ENCODE results near the gene GTF2F2.
"Not testable (repeated sequence)": the region's sequence is repeated elsewhere in the genome, so short reads cannot be mapped to it uniquely, and the experiment has no call there.

Gene GTF2F2

DNA sequence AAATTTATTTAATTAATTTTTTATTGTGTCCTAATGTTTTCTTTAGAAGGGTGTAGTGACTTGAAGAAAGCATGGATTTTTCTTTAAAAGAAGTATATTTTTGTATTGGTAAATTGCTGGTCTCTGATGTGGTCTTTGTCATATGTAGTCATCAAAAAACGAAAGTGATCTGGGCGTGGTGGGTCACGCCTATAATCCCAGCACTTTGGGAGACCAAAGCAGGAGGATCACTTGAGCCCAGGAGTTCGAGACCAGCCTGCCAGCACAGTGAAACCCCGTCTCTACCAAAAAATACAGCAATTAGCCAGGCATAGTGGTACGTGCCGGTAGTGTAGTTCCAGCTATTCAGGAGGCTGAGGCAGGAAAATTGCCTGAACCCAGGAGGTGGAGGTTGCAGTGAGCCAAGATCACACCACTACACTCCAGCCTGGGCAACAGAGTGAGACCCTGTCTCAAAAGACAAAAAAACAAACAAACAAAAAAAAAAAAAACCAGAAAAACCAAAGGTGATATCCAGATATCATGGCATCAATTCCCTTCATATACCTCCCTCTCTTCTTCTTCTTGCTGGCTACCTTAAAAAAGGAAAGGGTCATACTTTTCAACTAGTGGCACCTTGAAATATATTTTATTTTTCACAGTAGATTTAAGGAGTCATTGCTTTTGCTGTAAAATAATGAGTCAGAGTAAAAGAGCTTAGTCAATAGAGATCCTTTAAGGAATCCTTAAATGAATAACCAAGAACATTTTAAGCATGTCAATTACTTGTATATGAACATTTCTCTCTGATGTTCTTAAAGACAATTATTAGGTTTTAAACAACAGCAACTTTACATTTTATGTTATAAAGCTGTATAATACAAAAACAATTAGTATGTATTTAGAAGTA is 60.6 kb downstream of the GTF2F2 start:
- no peak for DNase-seq

DNA sequence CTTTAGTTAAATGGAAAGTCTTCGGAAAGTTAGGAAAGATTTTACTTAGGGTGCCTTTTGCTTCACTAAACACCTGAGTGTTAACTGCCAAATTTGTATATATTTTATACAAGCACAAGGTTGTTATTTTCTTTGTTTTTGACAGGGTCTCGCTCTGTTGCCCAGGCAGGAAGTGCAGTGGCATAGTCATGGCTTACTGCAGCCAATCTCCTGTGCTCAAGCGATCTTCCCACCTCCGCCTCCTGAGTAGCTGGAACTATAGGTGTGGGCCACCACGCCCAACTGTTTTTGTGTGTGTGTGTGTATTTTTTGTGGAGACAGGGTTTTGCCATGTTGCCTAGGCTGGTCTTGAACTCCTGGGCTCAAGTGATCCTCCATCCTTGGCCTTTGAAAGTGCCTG is 64.4 kb downstream of the GTF2F2 start:
- DNase-seq: no peak

DNA sequence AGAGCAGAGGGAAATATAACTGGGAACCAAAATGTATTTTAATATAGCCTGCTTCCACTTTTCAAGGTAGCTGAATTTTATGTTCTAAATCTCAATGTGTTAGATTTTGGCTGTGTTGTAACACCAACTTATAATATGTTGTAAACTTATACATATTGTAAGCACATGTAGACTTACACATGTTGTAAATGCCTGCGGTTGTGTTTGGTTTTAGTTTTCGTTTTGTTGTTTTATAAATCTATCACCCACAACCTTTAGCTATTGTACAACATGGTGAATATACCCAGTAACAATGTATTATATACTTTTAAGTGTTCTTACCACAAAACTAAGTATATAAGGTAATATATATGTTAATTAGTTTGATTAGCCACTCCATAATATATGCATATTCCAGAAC is 65.0 kb downstream of the GTF2F2 start:
- no peak for DNase-seq

DNA sequence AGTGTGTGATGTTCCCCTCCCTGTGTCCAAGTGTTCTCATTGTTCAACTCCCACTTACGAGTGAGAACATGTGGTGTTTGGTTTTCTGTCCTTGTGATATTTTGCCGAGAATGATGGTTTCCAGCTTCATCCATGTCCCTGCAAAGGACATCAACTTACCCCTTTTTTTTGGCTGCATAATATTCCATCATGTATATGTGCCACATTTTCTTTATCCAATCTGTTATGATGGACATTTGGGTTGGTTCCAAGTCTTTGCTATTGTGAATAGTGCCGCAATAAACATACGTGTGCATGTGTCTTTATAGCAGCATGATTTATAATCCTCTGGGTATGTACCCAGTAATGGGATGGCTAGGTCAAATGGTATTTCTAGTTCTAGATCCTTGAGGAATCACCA is 68.8 kb downstream of the GTF2F2 start:
- not testable (repeated sequence) for DNase-seq

DNA sequence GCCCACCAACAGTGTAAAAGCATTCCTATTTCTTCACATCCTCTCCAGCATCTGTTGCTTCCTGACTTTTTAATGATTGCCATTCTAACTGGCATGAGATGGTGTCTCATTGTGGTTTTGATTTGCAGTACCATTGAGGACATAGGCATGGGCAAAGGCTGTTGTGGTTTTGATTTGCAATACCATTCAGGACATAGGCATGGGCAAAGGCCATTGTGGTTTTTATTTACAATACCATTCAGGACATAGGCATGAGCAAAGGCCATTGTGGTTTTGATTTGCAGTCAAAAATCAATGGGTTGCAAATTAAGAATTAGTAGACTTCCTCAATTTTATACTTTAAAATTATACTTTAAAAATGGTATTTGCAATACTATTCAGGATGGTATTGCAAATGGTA is 69.2 kb downstream of the GTF2F2 start:
- not testable (repeated sequence) for DNase-seq

DNA sequence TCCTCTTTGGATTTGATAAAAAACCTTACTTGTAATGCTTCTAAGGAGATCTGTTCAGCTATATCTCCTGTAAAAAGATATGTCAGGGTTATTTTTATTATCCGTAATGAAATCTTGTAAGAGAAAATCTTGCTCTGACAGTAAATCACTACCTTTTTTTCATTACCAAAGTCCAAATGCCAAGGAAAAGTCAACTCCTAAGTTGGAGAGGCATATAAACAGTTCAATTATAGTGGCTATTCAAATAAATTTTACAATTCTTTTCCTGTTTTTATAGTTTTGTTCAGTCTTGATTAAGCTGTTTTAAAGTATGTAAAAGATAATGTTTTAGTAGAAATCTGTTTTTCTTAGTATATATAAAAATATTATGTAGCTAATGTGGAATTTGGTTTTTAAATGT is 71.6 kb downstream of the GTF2F2 start:
- DNase-seq: no peak

DNA sequence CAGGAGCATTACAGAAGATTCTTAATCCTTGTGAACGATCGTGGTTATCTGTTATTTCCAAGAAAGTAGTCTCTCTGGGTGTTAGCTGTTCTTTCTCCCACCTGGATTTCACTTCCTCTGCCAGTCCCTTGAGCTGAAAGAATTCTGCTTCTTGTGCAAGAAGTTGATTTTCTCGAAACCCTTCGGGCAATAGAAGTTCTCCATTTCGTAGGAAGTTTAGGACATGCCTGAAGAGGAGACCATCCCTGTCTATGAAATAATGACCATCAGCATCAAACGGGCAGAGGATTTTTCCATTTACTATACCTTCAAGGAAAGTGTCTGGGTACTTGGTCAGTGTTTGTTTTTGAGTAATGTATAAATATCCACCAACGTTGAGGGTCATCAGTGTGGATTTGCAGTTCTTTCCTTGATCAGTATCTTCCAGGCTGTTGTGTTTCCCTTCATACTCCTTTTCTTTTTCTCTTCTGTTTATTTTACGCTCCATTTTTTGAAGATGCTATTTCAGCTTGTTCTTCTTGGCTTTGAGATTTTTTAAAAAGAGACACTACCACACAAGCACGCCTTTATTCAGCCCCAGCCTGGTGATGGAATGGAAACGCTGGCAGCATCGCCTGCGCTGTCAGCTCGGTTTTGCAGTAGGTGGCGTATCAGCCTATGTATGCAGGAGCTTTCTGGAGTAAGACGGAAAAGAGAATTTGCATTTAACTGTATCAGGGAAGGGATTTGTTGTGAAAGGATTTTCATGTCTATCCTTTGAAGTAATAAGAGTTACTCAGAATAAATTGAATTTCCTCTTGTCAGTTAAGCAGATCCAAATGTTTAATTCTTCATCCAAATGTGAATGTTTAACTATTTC is 74.0 kb downstream of the GTF2F2 start:
- DNase-seq: no peak

DNA sequence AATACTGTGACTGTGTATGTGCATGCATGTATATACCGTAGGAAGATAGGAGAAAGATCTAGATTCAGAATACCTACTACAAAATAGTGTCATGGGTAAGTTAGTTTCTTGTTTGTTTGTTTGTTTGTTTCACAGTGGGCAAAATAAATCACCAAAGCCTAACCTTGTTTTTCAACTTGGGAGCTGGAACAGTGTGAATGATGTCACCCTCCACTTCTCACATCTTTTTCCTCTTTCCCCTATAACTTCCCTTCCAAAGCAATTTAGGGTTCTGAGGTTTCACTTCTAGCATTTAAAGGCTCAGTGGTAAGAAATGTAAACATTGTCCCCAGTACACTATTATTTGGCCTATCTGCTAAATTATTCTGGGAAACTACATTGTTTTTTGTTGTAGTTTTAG is 75.1 kb downstream of the GTF2F2 start:
- DNase-seq: no peak

DNA sequence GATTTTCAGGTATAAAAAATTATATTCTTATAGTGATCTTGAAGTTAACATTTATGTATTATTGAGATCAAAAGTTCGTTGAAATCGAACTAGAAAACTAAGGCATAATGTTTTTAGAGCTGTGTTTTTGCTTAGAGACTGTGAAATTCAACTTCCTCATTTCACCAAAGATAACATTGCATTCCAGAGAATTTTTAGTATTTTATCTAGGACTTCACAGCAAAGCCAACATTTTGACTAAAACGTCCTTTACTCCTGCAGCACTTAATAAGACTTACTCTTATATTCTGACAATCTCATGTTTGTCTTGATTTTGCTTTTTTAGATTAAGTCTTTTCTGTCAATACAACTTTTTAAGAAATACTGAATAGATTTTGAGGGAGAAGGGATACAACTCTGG is 75.8 kb downstream of the GTF2F2 start:
- DNase-seq: no peak

DNA sequence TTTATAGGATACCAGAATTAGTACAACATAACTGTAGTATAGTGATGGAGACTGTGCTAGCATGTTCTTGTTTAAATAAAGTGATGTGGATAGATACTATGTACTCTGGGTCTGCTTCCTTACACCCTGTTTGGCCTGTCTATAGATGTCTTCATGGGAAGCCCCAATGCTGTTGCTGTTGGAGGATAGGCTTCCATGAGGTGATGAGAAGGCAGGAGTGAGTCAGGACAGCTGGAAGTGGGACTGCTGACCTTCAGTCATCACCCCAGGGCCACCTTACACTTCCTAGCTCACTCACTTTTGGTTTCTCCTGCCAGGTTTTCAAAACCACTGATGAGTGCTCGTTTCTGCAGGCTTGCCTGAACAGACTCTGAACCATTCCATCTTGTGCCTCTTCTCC is 76.3 kb downstream of the GTF2F2 start:
- no peak for DNase-seq

DNA sequence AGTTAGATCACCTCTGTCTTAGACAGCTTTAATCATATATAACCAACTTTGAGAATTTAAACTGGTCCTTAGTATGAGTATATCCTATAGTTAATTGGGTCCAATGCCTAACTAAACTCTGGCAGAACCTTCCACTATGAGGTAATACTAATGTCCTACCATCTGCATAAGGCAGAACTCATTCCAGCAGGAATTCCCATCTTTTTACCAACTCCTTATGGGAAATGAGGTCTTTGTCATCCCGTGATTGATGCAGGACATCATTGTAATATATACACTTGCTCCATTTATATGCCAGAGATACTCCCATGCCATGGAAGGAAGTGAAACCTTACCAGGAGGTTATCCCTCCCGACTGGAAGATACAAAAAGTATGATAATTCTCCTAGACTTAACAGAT is 77.7 kb downstream of the GTF2F2 start:
- DNase-seq: no peak

DNA sequence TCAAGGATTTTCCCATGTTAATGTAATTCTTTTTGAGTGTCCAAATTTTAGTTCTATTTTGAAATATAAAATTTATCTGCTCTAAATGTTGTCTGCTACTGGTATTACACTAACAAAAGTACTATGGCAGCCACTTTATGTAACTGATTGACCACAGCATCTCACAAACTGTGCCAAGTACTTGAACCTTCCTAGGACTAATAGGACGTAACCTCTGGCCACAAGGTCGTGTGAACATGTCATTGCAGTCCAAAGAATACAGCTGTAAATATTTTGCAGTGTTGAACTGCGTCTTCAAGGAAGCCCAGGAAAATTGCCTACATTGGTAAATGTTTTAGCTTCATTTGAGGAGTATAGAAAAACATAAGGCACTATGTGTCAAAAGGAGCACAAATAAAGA is 78.6 kb downstream of the GTF2F2 start:
- no peak for DNase-seq

DNA sequence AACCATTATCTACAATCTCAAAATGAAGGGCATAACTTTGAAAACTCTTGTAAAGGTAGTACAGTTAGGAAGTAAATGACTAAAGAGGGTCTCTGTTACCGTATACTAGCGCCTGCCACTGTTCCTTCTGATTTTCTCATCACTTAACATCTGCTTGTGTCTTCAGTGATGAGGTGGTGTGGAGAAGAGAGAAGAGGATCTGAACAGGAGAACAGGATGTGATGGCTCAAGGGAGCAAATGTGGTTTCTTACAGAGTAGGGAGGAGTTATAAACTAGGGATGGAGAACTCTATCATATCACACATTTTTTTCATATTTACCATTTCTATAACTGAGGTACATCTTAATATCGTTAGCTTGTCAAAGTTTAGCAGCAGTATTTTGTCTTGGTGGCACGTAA is 79.4 kb downstream of the GTF2F2 start:
- no peak for DNase-seq

DNA sequence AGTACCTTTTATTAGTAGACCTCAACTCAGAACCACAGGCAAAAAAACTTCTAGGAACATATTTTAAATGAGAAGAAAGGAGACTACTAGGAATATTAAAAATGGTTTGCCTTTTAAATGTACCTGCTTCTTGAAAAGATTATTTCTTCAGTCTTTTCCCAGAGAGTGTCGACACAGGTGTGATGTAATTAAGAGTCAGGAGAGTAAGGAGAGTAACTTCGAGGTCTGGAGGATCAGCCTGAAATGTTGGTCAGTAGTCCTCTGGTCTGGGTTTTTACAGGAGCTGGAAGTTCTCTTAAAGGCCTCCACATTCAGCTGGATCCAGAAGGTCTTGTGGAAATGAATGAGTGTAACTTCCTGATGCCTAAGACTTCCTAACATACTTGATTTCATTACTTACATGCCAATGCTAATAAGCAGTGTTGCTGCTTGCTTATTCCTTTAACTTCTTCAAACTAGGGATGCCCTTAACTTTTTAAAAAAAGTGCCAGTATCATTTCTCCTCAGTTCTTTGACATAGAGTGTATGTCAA is 80.5 kb downstream of the GTF2F2 start, which contains the start of gene KCTD4:
TSS of gene KCTD4 (minus strand) at position 345 of the 532 bp plus-strand sequence. CDS start 6,478 bp downstream, outside the sequence.
- DNase-seq: no peak

DNA sequence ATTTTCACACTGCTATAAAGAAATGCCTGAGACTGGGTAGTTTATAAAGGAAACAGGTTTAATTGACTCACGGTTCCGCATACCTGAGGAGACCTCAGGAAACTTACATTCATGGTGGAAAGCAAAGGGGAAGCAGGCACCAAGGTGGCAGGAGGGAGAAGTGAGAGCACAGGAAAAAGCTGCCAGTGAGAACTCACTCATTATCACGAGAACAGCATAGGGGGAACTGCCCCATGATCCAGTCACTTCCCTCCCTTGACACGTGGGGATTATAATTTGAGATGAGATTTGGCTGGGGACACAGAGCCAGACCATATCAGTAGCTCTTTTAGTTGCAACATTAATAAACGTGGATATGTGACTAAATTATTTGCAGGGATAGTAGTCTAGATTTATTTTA is 84.8 kb downstream of the GTF2F2 start:
- no peak for DNase-seq

DNA sequence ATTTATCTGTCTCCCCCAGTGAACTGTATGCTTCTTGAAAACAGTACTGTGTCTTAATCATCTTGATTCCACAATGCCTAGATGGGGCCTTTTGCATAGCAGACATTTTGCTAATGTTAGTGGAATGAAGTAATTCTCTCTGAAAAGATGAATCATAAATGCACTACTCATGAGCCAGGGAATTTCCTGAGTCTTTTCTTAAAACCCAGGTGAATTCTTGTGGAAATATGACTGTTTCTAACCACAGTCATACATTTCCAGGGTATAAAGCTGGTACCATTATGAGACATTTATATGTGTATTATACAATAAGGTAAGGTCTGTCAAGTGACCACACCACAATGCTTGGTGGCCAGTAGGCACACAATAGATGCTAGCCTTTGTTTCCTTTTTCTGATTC is 86.0 kb downstream of the GTF2F2 start:
- DNase-seq: no peak

DNA sequence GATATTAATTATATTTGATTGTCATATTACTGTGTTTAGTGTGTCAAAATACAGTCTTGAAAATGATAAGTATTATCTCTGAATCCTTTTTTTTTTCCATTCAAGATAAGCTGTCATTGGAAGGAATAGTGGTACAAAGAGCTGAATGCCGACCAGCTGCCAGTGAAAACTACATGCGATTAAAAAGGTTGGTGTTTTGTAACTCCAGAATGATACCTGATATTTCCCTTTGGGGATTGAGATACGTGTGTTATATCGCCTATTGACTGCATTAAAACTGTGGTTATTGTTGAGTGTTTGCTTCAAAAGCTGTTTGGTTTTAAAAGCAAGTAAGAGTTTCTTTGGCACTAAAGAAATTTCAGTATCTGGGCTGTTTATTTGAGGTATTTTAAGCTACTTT is 87.0 kb downstream of the GTF2F2 start:
- no peak for DNase-seq

DNA sequence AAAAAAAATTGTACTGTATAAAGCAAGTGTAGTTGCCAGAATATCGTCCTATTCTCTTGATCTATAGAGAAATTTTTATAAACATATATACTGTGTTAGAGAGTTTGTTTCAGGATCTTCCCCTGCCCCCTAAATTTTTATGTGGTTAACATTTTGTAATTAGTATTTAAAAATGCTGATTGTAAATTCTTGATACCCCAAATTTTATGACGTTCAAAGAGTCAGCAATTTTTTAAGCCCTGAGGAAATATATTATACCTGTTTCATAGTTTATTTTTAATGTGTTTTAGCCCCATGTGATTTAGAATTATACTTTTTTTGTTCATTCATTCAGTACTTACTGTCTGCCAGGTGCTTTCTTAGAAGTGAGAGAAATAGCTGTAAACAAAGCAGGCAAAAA is 87.8 kb downstream of the GTF2F2 start:
- no peak for DNase-seq

DNA sequence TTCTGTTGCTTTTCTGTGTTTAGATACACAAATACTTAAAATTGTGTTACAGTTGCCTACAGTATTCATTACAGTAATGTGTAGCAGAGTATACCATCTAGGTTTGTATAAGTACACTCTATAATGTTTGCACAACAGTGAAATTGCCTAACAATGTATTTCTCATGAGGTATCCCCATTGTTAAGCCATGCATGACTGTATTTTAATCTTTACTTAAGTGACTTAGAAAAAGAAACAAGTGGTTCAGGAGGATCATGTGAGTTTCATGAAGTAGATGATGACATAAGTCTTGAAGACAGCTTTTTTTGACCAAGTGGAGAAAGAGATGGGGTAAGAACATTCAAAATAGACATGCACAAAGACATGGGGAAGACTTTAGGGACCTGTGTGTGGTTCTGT is 88.9 kb downstream of the GTF2F2 start:
- no peak for DNase-seq

DNA sequence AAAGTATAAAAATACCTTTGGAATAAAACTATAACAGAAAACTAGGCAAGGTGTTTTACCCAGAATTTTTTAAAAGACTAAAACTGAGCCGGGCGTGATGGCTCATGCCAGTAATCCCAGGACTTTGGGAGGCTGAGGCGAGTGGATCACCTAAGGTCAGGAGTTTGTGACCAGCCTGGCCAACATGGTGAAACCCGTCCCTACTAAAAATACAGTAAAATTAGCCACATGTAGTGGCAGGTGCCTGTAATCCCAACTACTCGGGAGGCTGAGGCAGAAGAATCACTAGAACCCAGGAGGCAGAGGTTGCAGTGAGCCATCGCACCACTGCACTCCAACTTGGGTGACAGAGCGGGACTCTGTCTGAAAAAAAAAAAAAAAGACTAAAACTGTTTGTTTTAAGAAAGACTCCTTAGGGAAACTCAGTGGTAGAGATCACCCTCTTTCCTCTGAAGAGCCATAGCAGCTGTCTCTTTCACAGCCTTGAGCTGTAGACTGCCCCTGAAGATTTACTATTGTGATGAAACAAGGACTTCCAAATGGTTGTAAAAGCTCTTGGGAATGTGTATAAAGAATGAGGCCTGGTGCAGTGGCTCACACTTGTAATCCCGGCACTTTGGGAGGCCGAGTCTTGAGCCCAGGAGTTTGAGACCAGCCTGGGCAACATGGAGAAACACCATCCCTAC is 95.2 kb downstream of the GTF2F2 start:
- DNase-seq: no peak

DNA sequence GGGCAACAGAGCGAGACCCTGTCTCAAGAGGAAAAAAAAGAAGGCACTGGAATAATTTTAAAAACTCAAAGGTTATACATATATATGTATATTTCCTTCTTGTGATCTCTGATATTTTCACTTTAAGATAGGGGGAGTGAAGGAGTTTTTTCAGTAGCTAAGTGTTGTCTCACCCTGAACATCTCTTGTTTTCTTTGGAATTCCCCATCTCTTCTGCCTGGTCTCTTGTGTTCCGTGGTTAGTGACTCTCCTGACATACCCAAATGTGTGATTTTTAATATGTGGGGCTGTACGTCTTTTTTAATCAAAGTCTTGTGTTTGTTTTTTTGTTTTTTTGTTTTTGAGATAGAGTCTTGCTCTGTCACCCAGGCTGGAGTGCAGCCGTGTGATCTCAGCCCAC is 95.9 kb downstream of the GTF2F2 start:
- DNase-seq: no peak

DNA sequence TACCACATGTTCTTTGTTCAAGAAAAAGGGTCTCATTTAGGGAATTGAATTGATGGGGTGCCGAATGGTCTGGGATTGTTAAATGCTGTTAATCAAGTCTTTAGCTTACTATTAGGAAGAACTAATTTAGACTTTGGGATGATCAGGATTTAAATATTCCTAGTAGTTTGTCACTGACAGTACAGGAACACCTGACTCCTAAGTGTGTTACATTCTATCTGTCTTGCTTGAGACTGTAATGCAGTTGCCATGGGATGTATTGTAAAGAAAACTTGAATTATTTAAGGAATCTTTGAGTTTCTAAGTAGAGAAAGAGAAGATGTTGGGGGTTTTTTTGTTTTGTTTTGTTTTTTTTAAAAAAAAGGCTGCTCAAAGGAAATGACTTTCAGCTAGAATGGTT is 98.4 kb downstream of the GTF2F2 start:
- no peak for DNase-seq

Data from activated effector memory CD4-positive, alpha-beta T cell treated with Interleukin-2 at 50 U/mL for 16 hours (primary cell).